KBM-7 (cell line): ENCODE data around the gene RPUSD2.

Experiments used
- DNase-seq: peaks from one replicate; pipeline ENCODE4 v3.0.0-alpha.2; 2015
- in situ Hi-C: fragments of 300-500 bp; cut with MboI; formaldehyde crosslinking; loops from 2 replicates; pipeline ENCODE4 v1.14.3; 2020; ENCODE audit warnings: low sequenced_read_pairs, low pct_unique_long_range_greater_than_20kb, mixed read lengths

The RPUSD2 gene

GRCh38 chr15:40600956-40601355, 31.9 kb downstream of the RPUSD2 start:
- in situ Hi-C loops, result no loop called here

GRCh38 chr15:40603935-40604334, 34.8 kb downstream of the RPUSD2 start:
- in situ Hi-C loops, result no loop called here
- no peak for DNase-seq

More at GRCh38 chr15:40600956-40601355, 31.9 kb downstream of the RPUSD2 start:
- DNase-seq, result no peak

GRCh38 chr15:40613080-40613479, 44.0 kb downstream of the RPUSD2 start:
- no peak for DNase-seq
- in situ Hi-C loops, result no loop called here

- DNase-seq, result peak; percentile 13
- in situ Hi-C loops, result no loop called here
These were observed 48.9 kb downstream of the RPUSD2 start for GRCh38 chr15:40618023-40618422.

- DNase-seq, result no peak
- in situ Hi-C loops, result no loop called here
These were observed 49.8 kb downstream of the RPUSD2 start for GRCh38 chr15:40618906-40619305.

GRCh38 chr15:40623361-40623760, 54.3 kb downstream of the RPUSD2 start:
- in situ Hi-C loops, result no loop called here
- no peak for DNase-seq
